Measurements from ENCODE around the gene PCCB.
"Not testable (repeated sequence)": the region's sequence is repeated elsewhere in the genome, so short reads cannot be mapped to it uniquely, and the experiment has no call there.

PCCB gene

DNA sequence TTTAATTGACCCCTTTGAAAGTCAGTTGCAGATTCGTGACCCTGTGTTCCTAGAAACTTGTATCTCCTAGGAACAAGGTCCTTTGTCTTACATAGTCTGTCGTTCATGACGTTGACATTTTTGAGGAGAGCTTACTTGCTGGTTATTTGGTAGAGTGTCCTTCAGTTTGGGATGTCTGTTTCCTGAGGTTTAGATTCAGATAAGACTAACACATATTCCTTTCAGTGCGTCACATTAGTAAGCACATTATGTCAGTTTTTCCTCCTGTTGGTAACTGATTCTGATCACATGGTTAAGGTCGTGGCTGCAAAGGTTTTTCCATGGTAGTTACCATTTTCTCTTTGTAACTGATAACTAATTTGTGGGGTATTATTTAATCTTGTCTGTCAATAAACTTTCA is 80.8 kb downstream of the PCCB start:
- FAIRE-seq, result no peak

- no peak for FAIRE-seq
Observed at GRCh38 chr3:136332302-136332701, 82.2 kb downstream of the PCCB start.

DNA sequence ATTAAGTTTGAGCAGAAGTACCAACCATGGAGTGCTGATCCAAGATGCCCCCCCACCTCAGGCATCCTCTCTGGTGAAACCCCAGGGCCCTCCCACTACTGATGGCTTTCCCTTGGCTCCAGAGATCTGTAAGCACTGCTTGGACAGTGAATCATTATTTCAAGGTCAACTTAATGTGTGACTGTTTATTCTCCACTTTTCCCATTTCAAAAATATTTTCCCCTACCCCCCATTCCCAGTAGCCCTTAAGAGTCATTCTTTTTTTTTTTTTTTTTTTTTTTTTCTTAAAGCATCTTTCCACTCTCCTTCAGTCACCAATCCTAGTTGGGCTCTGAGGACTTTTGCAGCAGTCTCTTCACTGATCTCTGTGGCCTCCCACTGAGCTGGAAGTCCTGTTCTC is 82.6 kb downstream of the PCCB start:
- no peak for FAIRE-seq

GRCh38 chr3:136334209-136334608 is 84.1 kb downstream of the PCCB start:
- no peak for FAIRE-seq

DNA sequence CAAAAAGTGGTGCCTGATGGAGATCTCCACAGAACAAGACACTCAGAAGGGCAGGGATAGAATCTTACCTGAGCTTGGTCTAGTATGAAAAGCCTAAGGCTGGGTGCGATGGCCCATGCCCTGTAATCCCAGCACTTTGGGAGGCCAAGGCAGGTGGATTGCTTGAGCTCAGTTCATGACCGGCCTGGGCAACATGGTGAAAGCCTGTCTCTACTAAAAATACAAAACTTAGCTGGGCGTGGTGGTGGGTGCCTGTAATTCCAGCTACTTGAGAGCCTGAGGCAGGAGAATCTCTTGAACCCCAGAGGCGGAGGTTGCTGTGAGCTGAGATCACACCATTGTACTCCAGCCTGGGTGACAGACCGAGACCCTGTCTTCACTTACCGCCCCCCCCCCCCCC is 84.6 kb downstream of the PCCB start:
- not testable (repeated sequence) for FAIRE-seq

GRCh38 chr3:136336329-136337100 is 86.4 kb downstream of the PCCB start:
- no peak for FAIRE-seq

- FAIRE-seq, result no peak
Observed at GRCh38 chr3:136343446-136343845, 93.3 kb downstream of the PCCB start.

DNA sequence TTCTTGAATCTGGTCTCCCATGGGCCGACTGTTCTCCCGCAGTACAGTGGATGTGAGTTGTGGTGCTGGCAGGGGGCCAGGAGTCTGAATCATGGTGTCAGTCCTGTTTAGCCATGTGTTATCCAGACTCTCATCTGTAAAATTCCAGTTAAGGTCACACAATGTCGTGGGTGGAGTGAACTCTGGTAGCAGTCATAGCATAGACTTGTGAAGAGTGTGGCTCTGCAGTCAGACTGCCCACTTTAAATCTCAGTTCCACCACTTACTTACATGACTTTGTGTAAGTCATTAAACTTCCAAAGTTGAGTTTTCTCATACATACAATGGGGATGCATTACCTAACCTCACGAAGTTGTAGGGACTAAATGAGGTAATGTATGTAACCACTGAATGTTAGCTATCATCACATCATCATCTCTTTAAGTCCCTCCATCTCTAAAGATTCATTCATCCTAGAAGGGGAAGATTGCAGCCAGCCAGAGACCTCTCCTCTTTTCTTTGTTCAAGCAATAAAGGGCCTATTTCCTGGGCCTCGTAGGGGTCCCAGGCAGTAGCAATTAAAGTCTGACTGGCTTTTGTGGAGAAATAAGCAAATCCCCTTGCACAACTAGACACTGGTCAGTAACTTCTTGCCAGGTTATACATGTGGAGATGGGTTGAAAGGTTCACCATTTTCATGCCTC is 93.9 kb downstream of the PCCB start:
- FAIRE-seq, result no peak

- FAIRE-seq, result no peak
Observed at GRCh38 chr3:136346486-136346885, 96.3 kb downstream of the PCCB start.

GRCh38 chr3:136350132-136350531 is 100.0 kb downstream of the PCCB start:
- FAIRE-seq, result no peak

- FAIRE-seq, result no peak
Observed at GRCh38 chr3:136350557-136350956, 100.4 kb downstream of the PCCB start.

GRCh38 chr3:136351351-136351750 is 101.2 kb downstream of the PCCB start:
- FAIRE-seq, result no peak

DNA sequence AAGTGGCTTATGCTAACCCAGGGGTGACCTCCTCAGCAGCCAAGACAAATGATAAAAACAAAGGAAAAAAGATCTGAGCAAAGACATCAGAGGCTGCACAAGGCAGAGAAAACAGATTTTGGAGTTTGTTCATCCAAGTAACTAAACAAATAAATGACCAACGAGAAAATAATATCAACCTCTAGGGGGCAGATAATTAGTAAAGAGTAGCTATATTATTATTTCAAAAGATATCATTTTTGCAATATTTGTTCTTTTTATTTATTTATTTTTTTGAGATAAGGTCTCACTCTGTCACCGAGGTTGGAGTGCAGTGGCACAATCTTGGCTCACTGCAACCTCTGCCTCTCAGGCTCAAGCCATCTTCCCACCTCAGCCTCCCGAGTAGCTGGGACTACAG is 101.8 kb downstream of the PCCB start:
- FAIRE-seq, result no peak

- no peak for FAIRE-seq
Observed at GRCh38 chr3:136353461-136353860, 103.3 kb downstream of the PCCB start.

GRCh38 chr3:136366289-136366688 is 116.1 kb downstream of the PCCB start:
- FAIRE-seq, result no peak

GRCh38 chr3:136375800-136376199 is 125.7 kb downstream of the PCCB start:
- not testable (repeated sequence) for FAIRE-seq

- no peak for FAIRE-seq
Observed at GRCh38 chr3:136377508-136377907, 127.4 kb downstream of the PCCB start.

- FAIRE-seq, result no peak
Observed at GRCh38 chr3:136378011-136378410, 127.9 kb downstream of the PCCB start.
